ENCODE results near the gene NTN1.

DNA sequence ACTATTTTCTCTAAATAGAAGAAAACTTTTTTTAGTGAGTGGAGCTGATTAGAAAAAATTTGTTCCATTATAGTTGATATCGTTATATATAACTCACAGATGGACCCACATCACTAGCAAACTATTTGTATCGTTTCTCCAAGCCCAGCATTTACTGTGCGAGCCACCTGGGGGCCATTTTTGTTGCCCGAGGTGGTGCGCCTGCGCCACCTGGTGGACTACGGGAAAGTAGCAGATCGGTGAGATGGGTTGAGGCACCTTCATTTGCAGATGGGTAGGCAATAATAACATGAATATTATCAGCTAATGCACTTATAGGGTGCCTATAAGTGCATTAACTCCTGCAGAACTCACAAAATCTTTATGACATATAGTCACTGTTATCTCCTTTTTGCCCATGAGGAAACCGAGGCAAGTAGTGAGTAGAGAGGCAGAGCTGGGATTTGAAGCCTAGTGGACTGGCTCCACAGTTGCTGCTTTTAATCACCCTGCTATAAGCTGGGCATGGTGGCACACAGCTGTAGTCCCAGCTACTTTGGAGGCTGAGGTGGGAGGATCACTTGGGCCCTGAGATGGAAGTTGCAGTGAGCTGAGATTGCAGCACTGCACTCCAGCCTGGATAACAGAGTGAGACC lies 23.2 kb upstream of the NTN1 start:
- TF ChIP-seq, protein P1, sequence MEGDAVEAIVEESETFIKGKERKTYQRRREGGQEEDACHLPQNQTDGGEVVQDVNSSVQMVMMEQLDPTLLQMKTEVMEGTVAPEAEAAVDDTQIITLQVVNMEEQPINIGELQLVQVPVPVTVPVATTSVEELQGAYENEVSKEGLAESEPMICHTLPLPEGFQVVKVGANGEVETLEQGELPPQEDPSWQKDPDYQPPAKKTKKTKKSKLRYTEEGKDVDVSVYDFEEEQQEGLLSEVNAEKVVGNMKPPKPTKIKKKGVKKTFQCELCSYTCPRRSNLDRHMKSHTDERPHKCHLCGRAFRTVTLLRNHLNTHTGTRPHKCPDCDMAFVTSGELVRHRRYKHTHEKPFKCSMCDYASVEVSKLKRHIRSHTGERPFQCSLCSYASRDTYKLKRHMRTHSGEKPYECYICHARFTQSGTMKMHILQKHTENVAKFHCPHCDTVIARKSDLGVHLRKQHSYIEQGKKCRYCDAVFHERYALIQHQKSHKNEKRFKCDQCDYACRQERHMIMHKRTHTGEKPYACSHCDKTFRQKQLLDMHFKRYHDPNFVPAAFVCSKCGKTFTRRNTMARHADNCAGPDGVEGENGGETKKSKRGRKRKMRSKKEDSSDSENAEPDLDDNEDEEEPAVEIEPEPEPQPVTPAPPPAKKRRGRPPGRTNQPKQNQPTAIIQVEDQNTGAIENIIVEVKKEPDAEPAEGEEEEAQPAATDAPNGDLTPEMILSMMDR (conservative IDR thresholded peaks at IDR 0.05; ENCODE audit: low read length): peak; percentile 99
- no peak for TF ChIP-seq EZH2phosphoT487 (IDR thresholded peaks at IDR 0.05; ENCODE audit: borderline replicate concordance, low read depth, low read length)

Data from OCI-LY7 (cell line).